GM19193 (cell line): ENCODE results near the gene TMEM250.
A peak's percentile ranks its signal among the peaks of the same experiment; 100 is the strongest.

Experiments used
- POLR2A ChIP-seq: IDR thresholded peaks from 4 replicates; pipeline ENCODE4 v1.6.1; 2011; ENCODE audit not compliant: insufficient read depth, insufficient read length; ENCODE audit errors: extremely low read depth

The TMEM250 gene

DNA sequence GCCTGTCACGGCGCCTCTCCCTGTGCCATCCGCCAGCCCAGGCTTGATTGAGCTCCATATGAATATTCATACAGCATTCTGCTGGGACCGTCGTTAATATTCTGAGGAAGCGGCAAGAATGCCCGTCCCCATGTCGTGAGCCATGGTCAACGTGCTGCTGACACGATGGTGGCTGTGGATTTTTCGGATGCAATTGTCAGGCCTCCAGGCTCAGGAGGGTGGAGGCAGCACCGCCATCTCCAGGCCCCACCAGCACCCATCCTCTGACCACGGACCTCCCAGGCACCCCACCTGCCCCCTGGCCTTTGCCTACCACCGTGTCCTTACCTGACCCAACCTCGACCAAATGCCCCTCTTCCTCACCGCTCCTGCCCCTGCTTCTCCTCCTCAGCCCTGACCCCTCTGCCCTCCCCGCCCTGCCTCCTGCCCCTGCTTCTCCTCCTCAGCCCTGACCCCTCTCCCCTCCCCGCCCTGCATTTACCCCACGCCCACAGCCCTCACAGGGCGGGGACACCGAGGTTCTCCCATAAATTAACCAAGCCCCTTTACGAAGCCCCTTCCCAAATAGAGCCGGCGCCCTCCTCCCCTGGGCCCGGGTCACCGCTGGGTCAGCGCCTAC, 9.9 kb downstream of the TMEM250 start:
- no peak for TF ChIP-seq POLR2A

DNA sequence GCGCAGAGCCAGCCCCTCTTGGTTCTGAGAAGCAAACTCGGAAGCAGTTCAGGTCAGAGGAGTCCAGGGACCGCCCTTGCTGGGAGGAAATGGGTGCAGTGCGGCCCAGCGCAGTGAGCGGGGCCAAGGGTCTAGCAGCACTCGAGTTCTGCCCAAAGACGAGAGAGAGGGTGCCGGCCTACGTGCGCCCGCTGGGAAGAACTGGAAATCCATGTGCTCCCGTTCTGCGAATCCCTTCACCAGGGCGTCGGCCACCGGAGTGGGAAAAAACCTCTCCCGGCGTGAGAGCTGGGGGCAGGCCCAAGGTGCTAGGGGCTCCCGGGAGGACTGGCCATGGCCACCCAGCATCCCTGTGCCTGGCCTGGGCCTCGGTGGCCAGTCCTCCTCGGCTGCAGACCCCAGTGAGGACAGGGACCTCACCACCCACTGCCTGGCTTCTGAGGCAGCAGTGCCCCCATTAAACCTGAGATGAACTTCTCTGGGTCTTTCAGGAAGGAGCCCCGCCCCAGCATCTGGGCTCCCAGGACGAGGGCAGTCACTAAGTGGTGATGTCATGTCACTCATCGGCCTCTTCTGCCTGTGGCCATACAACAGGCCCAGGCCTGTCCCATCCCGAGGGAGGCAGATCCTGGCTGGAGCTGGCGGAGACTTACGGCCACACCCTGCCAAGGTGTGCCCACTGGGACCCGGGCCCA, 10.6 kb downstream of the TMEM250 start:
- TF ChIP-seq POLR2A = no peak

DNA sequence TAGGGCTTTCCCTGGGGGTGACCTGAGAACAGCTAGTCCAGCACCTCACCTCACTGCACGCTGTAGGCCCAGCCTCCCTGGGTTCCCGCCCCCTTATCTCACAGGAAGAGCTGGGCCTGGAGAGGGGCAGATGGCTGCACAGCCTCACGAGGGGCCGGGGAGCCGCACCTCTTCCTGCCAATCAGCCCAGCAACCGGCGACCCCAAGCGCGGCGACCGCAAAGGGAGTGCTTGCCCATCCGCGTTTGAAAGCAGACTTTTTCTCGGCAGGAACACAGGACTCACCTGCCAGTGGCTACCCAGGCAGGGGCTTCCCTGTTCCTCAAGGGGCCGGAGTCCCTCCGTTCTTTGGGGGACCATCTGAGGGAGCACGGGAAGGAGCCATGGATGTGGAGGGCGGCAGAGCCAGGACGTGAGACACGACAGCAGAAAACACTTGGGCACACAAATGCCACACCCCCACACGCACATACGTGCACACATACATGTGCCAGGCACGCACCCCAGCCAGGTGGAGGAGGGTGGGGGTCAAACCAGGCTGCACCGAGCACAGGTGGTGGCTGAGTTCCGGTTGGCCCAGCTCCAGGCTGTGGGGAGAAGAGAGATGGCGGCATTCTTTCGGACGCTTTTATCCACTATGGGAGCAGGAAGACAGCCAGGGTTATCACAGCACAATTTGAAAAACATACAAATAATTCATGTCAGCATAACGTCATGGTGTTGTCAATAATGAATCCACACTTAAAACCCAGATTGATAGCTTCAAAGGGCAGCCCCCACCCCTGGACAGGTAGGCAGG, 11.3 kb downstream of the TMEM250 start:
- peak; percentile 44 for TF ChIP-seq POLR2A

DNA sequence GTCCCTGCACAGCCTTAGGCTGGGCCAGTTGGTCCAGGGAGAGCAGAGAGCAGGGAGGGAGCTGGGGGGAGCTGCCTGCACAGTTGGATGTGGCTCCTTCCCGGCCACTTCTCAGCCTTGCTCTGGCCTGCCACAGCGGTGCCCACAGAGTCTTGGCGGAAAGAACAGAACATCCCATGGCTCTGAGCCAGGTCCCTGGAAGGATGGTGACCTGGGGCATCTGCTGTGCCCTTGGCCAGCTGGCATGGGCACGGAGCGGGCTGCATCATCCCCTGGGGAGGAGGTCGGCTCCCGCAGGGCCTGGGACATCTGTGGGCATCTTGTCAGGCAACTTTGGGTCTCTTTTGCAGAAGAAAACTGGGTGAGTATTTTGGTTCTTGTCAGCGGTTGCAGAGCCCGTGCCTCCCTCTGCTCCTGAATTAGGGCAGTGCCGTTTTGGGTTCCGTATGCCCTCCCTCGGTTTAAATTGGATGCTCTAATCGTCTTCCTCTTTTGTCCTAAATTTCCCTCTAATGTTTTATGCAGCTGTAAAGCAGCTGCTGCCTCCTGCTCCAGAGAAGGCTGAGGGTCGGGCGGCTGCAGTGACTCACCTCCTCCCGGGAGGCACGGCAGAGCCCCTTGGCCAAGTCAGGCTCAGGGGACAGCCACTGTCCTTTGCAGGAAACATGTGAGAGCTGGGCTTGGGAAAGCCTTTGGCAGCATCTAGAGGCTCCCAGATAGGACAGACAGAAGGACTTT, 13.1 kb downstream of the TMEM250 start:
- no peak for TF ChIP-seq POLR2A

DNA sequence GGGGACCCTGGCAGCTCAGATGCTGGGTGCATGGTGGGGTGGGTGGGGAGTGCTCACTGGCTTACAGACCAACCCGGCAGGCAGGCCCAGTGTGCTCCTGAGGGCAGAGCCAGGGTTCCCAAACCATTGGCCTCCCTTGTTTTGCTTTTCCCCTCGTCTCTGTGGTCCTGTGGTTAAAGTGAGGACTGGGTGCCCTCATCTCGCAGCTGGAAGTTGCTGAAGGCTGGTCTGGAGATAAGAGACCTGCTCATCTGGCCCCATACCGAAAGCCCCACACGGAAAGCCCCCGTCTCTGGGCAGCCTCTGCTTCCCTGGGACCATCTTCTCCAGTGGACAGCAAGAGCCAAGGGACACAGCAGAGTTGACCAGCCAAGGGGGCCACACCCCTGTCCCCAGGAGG, 13.8 kb downstream of the TMEM250 start:
- TF ChIP-seq POLR2A = no peak

DNA sequence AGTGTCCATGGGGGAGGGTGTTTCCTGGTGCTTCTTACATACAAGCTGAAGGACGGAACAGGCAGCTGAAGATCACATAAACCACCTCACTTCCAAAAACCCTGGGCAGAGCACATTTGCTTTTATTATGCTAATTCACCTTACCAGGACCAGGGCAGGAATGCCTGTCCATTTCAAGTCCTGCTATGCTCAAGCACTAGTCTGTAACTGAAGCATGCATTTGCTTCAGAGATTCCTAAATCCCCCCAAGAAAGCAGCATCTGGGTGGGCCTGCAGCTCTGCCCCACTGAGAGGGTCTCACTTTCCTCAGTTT, 14.2 kb downstream of the TMEM250 start:
- no peak for TF ChIP-seq POLR2A

DNA sequence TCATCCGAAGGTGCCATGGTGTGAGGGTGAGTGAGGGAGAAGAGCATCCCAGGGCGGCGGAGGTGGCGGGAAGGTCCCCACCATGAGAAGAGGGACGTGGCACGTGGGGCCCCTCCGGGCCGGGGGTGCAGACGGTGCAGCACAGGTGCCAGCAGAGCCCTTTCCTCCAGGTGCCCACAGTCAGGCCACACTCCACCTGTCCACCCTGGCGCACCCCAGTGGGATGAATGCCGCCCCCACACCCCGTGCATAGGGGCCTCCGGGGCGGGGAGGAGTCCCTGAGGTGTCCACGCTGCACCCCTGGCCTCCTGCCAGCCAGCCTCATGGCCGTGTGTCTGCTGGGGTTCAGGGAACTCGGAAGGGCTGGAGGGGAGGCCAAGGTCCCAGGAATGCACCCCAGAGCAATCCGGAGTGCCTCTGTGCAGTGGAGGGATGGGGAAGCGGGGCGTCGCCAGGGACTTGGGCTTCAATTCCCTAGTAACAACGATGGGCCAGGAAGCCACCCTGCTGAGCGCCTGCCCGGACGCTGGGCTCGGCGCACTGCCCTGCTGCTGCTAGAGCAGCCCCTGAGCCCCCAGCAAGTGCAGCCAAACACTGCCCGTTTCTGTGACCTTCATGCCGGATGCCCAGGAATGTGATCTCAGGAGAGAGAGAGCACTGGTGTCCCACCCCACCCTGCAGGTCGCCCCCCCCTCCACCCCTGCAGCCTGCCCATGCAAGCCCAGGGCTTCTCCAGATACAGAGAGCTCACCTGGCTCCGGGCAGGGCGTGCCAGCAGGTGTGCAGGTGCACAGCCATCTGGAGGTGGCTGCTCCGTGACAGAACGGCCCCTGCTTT, 14.8 kb downstream of the TMEM250 start:
- no peak for TF ChIP-seq POLR2A

DNA sequence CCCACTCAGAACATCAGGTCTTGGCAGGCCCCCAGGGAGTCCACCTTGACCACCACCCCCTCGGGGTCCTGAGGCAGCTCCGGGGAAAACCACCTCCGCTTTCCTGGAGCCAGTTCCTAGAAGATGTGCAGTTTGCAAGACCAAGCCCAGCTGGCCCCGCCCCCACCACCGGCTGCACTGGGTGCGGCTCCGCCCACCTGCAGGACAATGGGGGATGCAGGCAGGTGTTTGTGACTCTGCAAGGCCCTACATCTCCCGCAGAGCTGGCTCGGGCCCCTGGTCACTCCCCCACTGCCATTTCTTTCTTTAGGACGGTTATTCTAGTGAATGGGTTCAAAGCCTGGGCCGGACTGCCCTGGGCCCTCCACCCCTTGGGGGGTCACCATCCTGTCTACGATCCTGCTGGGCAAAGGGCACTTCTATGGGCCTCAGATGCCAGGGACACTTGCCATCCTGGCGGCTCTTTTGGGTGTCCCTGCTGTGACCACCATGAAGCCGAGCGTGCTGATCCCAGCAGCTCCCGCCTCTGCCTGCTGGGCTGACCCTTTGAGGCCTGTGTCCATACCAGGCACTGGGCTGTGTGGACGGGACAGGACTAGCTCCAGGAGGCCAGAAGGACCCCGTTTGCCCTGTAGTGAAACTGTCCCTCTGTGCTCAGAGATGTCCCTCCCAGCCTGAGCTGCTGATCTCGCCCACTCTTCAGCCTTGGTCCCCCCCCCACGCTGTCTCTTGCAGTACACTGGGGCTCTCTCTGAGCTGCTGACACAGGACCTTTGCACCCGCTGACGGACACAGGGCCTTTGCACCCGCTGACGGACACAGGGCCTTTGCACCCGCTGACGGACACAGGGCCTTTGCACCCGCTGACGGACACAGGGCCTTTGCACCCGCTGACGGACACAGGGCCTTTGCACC, 17.7 kb downstream of the TMEM250 start:
- TF ChIP-seq POLR2A = no peak

DNA sequence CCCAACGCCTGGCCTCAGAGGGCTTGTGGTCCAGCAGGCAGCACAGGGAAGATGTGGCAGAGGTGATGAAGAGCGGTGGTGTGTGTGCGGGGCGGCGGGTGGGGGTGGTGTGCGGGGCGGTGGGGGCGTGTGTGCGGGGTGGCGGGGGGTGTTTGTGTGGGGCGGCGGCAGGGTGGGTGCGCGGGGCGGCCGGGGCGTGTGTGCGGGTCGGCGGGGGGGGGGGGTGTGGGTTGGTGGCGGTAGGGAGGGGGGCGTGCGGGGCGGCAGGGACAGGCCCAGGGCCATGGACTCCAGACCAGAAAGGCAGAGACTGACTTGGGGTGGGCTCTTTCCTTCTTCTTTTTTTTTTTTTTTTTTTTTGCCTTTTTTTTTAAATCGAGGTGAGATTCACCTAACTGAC, 19.1 kb downstream of the TMEM250 start:
- no peak for TF ChIP-seq POLR2A

DNA sequence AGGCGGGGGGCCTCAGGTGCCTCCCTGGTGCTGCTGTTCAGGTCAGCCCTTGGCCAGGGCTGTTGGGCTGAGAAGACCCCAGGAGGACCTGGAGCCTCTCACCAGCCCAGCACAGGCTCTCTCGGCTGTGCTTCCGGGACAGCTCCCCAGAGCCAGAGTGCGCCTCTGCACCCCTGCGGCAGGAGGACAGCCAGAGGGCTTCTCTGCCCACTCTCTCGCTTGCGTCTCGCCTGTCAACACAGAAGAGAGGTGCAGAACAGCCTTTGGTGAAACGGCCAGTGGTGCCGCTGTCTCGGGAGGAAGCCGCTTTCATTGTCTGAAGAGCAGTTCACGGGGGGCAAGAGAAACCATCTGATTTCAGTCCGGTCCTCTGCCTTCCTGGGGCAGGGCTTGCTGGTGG, 19.8 kb downstream of the TMEM250 start:
- no peak for TF ChIP-seq POLR2A

DNA sequence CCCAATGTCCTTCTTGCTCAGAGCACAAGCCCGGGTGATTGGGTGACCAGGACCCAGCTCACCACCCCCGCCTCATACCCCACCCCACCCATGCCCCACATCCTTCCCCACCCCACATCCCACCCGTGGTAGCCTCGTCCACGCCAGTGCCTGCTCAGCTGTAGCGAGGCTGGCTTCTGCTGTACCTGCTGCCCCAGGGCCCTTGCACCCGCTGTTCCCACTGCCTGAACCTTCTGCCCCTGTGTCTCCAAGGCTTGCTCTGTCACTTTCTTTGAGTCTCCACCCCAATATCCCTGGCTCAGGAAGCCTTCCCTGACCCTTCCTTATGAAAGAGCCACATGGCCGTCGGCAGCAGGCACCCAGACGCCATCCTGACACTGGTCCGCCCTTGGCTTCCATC, 20.5 kb downstream of the TMEM250 start:
- TF ChIP-seq POLR2A = no peak

DNA sequence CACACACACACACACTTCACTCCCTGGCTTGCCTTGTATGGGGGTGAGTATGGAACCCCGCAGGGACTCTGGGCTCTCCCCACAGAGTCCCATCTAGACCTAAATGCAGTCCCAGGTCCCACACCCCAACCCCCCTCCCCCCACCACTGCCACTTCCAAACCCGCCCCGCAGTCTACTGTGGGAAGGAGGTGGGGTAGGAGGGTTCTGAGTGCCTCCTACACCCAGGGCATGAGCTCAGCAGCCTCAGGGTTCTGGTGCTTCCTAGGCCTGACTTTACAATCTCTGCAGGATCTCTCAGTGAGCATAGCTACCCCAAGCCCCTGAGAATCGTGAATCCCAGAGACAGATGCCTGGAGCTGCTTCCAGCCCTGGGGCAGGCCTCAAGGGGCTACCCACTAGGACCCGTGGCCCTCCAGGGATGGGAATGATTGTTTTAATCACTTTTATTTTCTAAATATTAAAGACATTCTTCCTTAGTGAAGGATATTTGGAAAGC, 22.1 kb downstream of the TMEM250 start:
- TF ChIP-seq POLR2A = no peak
